Lung (tissue), 10 donors: Measurements from ENCODE around the gene MUC20. TPM values are rescaled to one million over a fixed set of nuclear protein-coding genes. Genes with fewer than 3 reads are reported as not detected.
"Not testable (repeated sequence)": the region's sequence is repeated elsewhere in the genome, so short reads cannot be mapped to it uniquely, and the experiment has no call there.

Experiments used
- ATAC-seq: fragments of 200-7000 bp; cut with Tn5 transposase; one replicate; pipeline ENCODE4 v1.9.1; 2020; ENCODE audit warnings: moderate number of reproducible peaks; ENCODE audit not compliant: insufficient read depth, low FRiP score
- DNase-seq, 3 donors: peaks; one replicate each; pipeline ENCODE4 v3.0.0-alpha.2; 2013 to 2017
- H3K27ac ChIP-seq, 2 donors: one replicate each; pipeline ENCODE4 v1.5.1; 2013; ENCODE audit warnings: mild to moderate bottlenecking in 2 of 2, moderate library complexity in 2 of 2, control low read depth in 1 of 2, inconsistent platforms in 1 of 2, low read depth in 1 of 2, low read length in 1 of 2
- H3K27me3 ChIP-seq, 3 donors: one replicate each; pipeline ENCODE4 v1.5.1; 2013; ENCODE audit warnings: low read length in 2 of 3; ENCODE audit not compliant: control insufficient read depth in 3 of 3, insufficient read depth in 3 of 3
- H3K36me3 ChIP-seq, 4 donors: one replicate each; pipeline ENCODE4 v1.5.1; 2013; ENCODE audit warnings: low read length in 4 of 4, mild to moderate bottlenecking in 1 of 4, moderate library complexity in 1 of 4; ENCODE audit not compliant: control insufficient read depth in 4 of 4, insufficient read depth in 4 of 4
- H3K4me1 ChIP-seq, 5 donors: one replicate each; pipeline ENCODE4 v1.5.1; 2013; ENCODE audit warnings: low read length in 5 of 5, mild to moderate bottlenecking in 2 of 5, moderate library complexity in 1 of 5; ENCODE audit not compliant: control insufficient read depth in 5 of 5, insufficient read depth in 5 of 5
- H3K4me3 ChIP-seq: one replicate; pipeline ENCODE4 v1.5.1; 2013; ENCODE audit warnings: mild to moderate bottlenecking, control low read depth, moderate library complexity
- H3K9ac ChIP-seq, 2 donors: one replicate each; pipeline ENCODE4 v1.5.1; 2013; ENCODE audit warnings: low read length in 2 of 2, control low read depth in 1 of 2; ENCODE audit not compliant: insufficient read depth in 1 of 2
- H3K9me3 ChIP-seq, 4 donors: one replicate each; pipeline ENCODE4 v1.5.1; 2013; ENCODE audit warnings: low read length in 3 of 4, mild to moderate bottlenecking in 1 of 4, moderate library complexity in 1 of 4; ENCODE audit not compliant: control insufficient read depth in 4 of 4, insufficient read depth in 3 of 4
- WGBS, 2 donors: extraction: QIAGEN DNeasy Blood & Tissue Kit; methylation state at CpG; one replicate each; pipeline ENCODE4 v1.1.7; 2013; 5-methylcytosine and 5-hydroxymethylcytosine counted together
- polyA plus RNA-seq, 2 donors: library from polyadenylated mRNA; stranded (reverse); fragments of 200-250 nt; gene quantifications; one replicate each; pipeline ENCODE4 v1.2.1, GENCODE V29; 2013
- total RNA-seq, 2 donors: library from RNA; depleted of rRNA in 1 of 2; stranded (reverse); fragments of >200 nt in 1 of 2; gene quantifications; one replicate each; pipeline ENCODE4 v1.2.1, GENCODE V29; 2014 to 2021
- donor health status: Bipolar disorder and iron deficiency.
- donor health status: healthy.
- donor health status: DM: yes; HTN: yes; CAD: no.

Gene MUC20
- total and polyA plus RNA-seq, 4 donors, result 11.0 to 23.9 (median 18.2) TPM

- H3K36me3 ChIP-seq, result peaks cover 8 to 27% (median 18%) of the 10 kb centered on the region in 4 donors
- H3K9me3 ChIP-seq, ATAC-seq, DNase-seq, H3K27me3 ChIP-seq, H3K4me3 ChIP-seq, H3K4me1 ChIP-seq, H3K9ac ChIP-seq, H3K27ac ChIP-seq: not testable (repeated sequence)
- 90 to 96% methylated on average over 18 of the region's 18 CpGs for WGBS, 2 donors
These were observed 36.9 kb upstream of the MUC20 start for GRCh38 chr3:195683722-195684526.

GRCh38 chr3:195684527-195685257 lies 36.1 kb upstream of the MUC20 start:
- not testable (repeated sequence) for H3K27ac ChIP-seq, ATAC-seq, H3K9ac ChIP-seq, H3K4me3 ChIP-seq, H3K9me3 ChIP-seq, H3K27me3 ChIP-seq, H3K4me1 ChIP-seq, DNase-seq
- 89 to 94% methylated on average over 7 to 8 of the region's 10 CpGs for WGBS, 2 donors
- peaks cover 8 to 29% (median 18%) of the 10 kb centered on the region in 4 donors for H3K36me3 ChIP-seq

- not testable (repeated sequence) for H3K9me3 ChIP-seq, H3K4me3 ChIP-seq, H3K4me1 ChIP-seq, ATAC-seq, H3K9ac ChIP-seq, H3K27me3 ChIP-seq, H3K27ac ChIP-seq, DNase-seq
- WGBS, 2 donors, result 95 to 98% methylated on average over 9 to 15 of the region's 15 CpGs
- peaks cover 8 to 30% (median 18%) of the 10 kb centered on the region in 4 donors for H3K36me3 ChIP-seq
These were observed 34.1 kb upstream of the MUC20 start for GRCh38 chr3:195686537-195687208.

- not testable (repeated sequence) for H3K4me3 ChIP-seq, H3K27me3 ChIP-seq, ATAC-seq, H3K27ac ChIP-seq, H3K4me1 ChIP-seq, H3K9me3 ChIP-seq, DNase-seq, H3K9ac ChIP-seq
- 91 to 97% methylated on average over 15 of the region's 15 CpGs for WGBS, 2 donors
- peaks cover 8 to 32% (median 20%) of the 10 kb centered on the region in 4 donors for H3K36me3 ChIP-seq
These were observed 33.5 kb upstream of the MUC20 start for GRCh38 chr3:195687209-195687760.

- not testable (repeated sequence) for H3K27me3 ChIP-seq, ATAC-seq, H3K4me1 ChIP-seq, H3K27ac ChIP-seq, H3K9ac ChIP-seq, H3K4me3 ChIP-seq, H3K9me3 ChIP-seq
- 66 to 69% methylated on average over 4 to 5 of the region's 14 CpGs for WGBS, 2 donors
- peaks cover 12 to 34% (median 25%) of the 10 kb centered on the region in 4 donors for H3K36me3 ChIP-seq
- peak in 2 of 3 donors; percentile 66 to 84 for DNase-seq
These were observed 32.2 kb upstream of the MUC20 start for GRCh38 chr3:195688471-195689183.

- not testable (repeated sequence) for H3K4me3 ChIP-seq, H3K27ac ChIP-seq, H3K4me1 ChIP-seq, ATAC-seq, H3K27me3 ChIP-seq, H3K9me3 ChIP-seq, H3K9ac ChIP-seq
- 72 to 74% methylated on average over 21 of the region's 21 CpGs for WGBS, 2 donors
- peaks cover 14 to 31% (median 21%) of the 10 kb centered on the region in 4 donors for H3K36me3 ChIP-seq
- peak in 1 of 3 donors; percentile 23 for DNase-seq
These were observed 31.4 kb upstream of the MUC20 start for GRCh38 chr3:195689184-195690070.
